Adrenal gland (tissue), 5 donors: ENCODE results near the gene TRAPPC8.

Source experiments
- POLR2A ChIP-seq, 2 donors: fragments of 450-650 bp; IDR thresholded peaks; one replicate each; pipeline ENCODE4 v1.6.1; 2017; ENCODE audit warnings: antibody characterized with exemption in 2 of 2, mild to moderate bottlenecking in 2 of 2, moderate library complexity in 1 of 2
- TF ChIP-seq, protein P1 (sequence below), 6 experiments: fragments of 450-650 bp in 4 of 6; fragments of 200-600 bp in 2 of 6; sonication (generic) in 1 of 6; IDR thresholded peaks; 1 replicate in 5 of 6; 2 replicates in 1 of 6; pipeline versions ENCODE4 v1.5.1 to v1.8.0; 2016 to 2021; ENCODE audit warnings: antibody characterized with exemption in 6 of 6, mild to moderate bottlenecking in 2 of 6, moderate library complexity in 1 of 6
- donor health status: DM: no; HTN: no; CAD: no.

DNA sequence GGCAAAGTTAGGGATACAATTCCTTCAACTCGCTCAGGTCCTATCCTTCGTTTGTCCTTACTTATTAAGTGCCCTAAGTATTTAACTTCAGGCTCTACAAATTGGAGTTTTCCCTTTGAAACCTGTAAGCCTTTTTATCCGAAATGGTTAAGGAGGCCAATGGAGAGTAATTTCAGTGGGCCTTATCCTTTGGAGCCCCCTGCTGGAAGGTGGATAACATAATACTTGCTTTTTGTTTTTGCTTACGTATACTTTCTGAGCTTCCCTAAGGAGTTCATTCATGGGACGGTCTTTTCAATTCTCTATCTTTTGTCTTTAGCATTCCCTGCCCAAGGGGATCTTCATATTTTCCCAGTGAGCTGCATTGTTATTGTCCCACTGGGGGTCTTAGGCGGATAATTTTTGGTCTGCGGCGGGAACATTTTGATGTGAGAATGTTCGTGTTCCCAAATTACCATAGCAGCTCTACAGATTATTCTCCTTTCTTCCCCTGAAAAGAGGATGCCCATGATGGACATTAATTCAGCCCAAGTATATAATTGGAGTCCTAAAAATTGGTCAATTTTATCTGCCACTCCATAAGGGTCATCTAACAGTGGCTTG is 34.4 kb upstream of the TRAPPC8 start:
- TF ChIP-seq, protein P1, sequence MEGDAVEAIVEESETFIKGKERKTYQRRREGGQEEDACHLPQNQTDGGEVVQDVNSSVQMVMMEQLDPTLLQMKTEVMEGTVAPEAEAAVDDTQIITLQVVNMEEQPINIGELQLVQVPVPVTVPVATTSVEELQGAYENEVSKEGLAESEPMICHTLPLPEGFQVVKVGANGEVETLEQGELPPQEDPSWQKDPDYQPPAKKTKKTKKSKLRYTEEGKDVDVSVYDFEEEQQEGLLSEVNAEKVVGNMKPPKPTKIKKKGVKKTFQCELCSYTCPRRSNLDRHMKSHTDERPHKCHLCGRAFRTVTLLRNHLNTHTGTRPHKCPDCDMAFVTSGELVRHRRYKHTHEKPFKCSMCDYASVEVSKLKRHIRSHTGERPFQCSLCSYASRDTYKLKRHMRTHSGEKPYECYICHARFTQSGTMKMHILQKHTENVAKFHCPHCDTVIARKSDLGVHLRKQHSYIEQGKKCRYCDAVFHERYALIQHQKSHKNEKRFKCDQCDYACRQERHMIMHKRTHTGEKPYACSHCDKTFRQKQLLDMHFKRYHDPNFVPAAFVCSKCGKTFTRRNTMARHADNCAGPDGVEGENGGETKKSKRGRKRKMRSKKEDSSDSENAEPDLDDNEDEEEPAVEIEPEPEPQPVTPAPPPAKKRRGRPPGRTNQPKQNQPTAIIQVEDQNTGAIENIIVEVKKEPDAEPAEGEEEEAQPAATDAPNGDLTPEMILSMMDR (IDR thresholded peaks at IDR 0.05), result peak; percentile 48 to 73 (median 70)
- no peak for TF ChIP-seq POLR2A (IDR thresholded peaks at IDR 0.05)
